Nephron (organoid): ENCODE measurements around the gene DSCAM.
"Not testable (repeated sequence)": the region's sequence is repeated elsewhere in the genome, so short reads cannot be mapped to it uniquely, and the experiment has no call there.

Source experiments
- H3K27ac Mint-ChIP-seq, 3 experiments: 2 replicates each; pipeline ENCODE4 v1.8.0; 2020; ENCODE audit warnings: mixed read lengths in 3 of 3, mild to moderate bottlenecking in 2 of 3, moderate library complexity in 1 of 3
- H3K27me3 Mint-ChIP-seq: 2 replicates; pipeline ENCODE4 v1.8.0; 2021; ENCODE audit warnings: low read depth, mild to moderate bottlenecking, moderate library complexity, mixed read lengths
- H3K36me3 Mint-ChIP-seq: 2 replicates; pipeline ENCODE4 v1.8.0; 2020; ENCODE audit warnings: low read depth, mixed read lengths
- H3K4me1 Mint-ChIP-seq: 2 replicates; pipeline ENCODE4 v1.8.0; 2020; ENCODE audit warnings: mixed read lengths
- H3K4me3 Mint-ChIP-seq, 3 experiments: 2 replicates each; pipeline ENCODE4 v1.8.0; 2020; ENCODE audit warnings: mild to moderate bottlenecking in 3 of 3, mixed read lengths in 3 of 3, moderate library complexity in 2 of 3
- H3K9me3 Mint-ChIP-seq: 2 replicates; pipeline ENCODE4 v1.8.0; 2020; ENCODE audit warnings: mixed read lengths
- TF ChIP-seq, protein P1 (sequence below), 3 experiments: fragments of 200-600 bp; sonication (generic); IDR thresholded peaks; one replicate each; pipeline ENCODE4 v1.5.0; 2021; ENCODE audit warnings: antibody characterized with exemption in 3 of 3; ENCODE audit not compliant: unreplicated experiment in 3 of 3

Gene DSCAM, protein sequence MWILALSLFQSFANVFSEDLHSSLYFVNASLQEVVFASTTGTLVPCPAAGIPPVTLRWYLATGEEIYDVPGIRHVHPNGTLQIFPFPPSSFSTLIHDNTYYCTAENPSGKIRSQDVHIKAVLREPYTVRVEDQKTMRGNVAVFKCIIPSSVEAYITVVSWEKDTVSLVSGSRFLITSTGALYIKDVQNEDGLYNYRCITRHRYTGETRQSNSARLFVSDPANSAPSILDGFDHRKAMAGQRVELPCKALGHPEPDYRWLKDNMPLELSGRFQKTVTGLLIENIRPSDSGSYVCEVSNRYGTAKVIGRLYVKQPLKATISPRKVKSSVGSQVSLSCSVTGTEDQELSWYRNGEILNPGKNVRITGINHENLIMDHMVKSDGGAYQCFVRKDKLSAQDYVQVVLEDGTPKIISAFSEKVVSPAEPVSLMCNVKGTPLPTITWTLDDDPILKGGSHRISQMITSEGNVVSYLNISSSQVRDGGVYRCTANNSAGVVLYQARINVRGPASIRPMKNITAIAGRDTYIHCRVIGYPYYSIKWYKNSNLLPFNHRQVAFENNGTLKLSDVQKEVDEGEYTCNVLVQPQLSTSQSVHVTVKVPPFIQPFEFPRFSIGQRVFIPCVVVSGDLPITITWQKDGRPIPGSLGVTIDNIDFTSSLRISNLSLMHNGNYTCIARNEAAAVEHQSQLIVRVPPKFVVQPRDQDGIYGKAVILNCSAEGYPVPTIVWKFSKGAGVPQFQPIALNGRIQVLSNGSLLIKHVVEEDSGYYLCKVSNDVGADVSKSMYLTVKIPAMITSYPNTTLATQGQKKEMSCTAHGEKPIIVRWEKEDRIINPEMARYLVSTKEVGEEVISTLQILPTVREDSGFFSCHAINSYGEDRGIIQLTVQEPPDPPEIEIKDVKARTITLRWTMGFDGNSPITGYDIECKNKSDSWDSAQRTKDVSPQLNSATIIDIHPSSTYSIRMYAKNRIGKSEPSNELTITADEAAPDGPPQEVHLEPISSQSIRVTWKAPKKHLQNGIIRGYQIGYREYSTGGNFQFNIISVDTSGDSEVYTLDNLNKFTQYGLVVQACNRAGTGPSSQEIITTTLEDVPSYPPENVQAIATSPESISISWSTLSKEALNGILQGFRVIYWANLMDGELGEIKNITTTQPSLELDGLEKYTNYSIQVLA (N-terminal part only)

DNA sequence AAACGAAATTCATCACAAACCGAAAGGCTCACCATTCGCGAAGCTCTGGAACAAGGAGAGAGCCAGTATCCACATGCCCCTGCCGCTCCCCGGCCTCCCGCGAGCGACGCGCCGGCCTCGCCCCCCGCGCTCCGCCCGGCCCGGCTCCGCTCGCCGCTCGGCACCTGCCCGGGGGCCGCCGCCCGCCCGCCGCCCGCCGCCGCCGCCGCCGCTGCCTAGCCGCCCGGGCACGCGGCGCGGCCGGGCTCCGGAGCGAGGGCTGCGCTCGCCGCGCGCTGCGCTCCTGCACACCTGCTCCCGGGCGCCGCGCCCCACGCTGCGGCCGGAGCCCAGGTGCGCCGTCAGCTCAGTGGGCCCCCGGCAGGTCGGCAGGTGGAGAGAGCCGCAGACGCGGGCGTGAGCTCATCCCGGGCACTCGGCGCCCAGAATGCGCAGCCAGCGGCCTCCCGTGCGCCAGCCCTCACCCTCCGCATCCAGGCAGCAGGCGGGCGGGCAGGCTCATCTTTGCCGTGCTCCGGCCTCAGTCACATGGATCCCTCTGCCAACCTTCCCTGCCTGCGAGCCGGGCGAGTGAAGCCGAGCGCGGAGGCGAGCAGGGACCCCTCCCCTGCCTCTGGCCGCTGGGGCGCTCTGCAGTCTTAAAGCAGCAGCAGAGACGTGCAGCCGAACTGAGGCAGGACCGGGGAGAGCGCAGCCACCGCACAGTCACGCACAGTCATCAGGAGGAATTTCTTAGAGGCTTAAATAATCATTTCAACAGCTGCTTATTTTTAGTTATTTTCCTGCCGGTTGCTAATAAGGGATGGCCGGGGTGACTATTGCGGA is at the start of gene DSCAM:
Gene DSCAM, minus strand, starts transcription at position 572 of the 825 bp plus-strand sequence. Its CDS starts 497 bp downstream, at position 75.
- Mint-ChIP-seq H3K27ac (no peak within 1 kb of the TSS), H3K4me1 (peaks cover 12% of the 10 kb centered on the region), H3K4me3 (peak within 1 kb of the TSS; percentile 68 to 84 (median 79)), H3K36me3 (no peaks in the 10 kb centered on the region), H3K9me3 (no peaks in the 10 kb centered on the region), H3K27me3 (peaks cover 68% of the 10 kb centered on the region)
- TF ChIP-seq, protein P1, sequence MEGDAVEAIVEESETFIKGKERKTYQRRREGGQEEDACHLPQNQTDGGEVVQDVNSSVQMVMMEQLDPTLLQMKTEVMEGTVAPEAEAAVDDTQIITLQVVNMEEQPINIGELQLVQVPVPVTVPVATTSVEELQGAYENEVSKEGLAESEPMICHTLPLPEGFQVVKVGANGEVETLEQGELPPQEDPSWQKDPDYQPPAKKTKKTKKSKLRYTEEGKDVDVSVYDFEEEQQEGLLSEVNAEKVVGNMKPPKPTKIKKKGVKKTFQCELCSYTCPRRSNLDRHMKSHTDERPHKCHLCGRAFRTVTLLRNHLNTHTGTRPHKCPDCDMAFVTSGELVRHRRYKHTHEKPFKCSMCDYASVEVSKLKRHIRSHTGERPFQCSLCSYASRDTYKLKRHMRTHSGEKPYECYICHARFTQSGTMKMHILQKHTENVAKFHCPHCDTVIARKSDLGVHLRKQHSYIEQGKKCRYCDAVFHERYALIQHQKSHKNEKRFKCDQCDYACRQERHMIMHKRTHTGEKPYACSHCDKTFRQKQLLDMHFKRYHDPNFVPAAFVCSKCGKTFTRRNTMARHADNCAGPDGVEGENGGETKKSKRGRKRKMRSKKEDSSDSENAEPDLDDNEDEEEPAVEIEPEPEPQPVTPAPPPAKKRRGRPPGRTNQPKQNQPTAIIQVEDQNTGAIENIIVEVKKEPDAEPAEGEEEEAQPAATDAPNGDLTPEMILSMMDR (IDR thresholded peaks at IDR 0.05; ENCODE audit: unreplicated experiment in 3 of 3): no peak

DNA sequence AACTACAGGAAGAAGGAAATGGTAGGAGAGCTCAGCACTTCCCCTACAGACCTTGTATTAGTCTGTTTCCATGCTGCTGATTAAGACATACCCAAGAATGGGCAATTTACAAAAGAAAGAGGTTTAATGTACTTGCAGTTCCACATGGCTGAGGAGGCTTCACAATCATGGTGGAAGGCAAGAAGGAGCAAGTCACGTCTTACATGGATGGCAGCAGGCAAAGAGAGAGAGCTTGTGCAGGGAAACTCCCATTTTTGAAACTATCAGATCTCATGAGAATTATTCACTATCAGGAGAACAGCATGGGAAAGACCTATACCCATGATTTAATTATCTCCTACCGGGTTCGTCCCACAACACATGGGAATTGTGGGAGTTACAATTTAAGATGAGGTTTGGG is 48.7 kb upstream of the DSCAM start:
- not testable (repeated sequence) for H3K27ac Mint-ChIP-seq, H3K4me1 Mint-ChIP-seq
- peaks cover 17% of the 10 kb centered on the region for H3K9me3 Mint-ChIP-seq

DNA sequence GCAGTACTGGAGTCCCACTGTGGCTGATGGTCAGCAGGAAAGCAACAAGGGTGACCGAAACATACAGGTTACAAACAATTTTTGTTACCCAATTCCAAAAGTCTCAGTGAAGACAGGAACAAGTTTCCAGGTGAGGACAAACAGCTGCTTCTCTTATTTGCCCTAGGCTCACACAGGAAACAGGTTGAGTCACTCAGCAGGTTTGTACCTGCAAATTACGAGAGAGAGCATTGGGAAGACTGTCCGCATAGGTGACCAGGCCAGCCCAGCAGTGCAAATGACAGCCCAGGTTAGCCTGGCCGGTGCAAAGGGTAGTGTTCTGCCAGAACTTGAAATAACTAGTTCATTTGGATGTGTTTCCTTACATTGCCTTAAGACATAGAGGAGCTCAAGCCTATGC is 40.0 kb upstream of the DSCAM start:
- H3K9me3 Mint-ChIP-seq: no peaks in the 10 kb centered on the region
- no peaks in the 10 kb centered on the region for H3K4me1 Mint-ChIP-seq
- TF ChIP-seq, protein P1 (IDR thresholded peaks at IDR 0.05; ENCODE audit: unreplicated experiment in 3 of 3): no peak
- no peak overlapping the region for H3K4me3 Mint-ChIP-seq
- H3K27ac Mint-ChIP-seq: no peak overlapping the region
- no peaks in the 10 kb centered on the region for H3K27me3 Mint-ChIP-seq
- H3K36me3 Mint-ChIP-seq: no peaks in the 10 kb centered on the region

More for the DNA sequence above, 48.7 kb upstream of the DSCAM start:
- H3K36me3 Mint-ChIP-seq, H3K27me3 Mint-ChIP-seq, H3K4me3 Mint-ChIP-seq: not testable (repeated sequence)

DNA sequence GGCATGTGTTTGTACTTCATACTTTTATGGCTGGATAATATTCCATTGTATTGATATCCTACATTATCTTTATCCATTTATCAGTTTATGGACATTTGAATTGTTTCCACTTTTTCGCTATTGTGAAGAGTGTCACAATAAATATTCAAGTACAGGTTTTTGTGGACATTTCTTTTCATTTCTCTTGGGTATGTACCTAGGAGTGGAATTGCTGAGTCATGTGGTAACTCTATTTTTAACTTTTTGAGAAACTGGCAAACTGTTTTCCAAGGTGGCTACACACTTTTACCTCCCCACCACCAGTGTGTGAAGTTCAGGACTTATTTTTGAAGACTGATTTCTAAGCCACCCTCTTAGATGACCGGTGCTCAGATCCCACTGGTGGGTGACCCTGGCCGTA is 39.0 kb upstream of the DSCAM start:
- Mint-ChIP-seq H3K36me3 (no peaks in the 10 kb centered on the region), H3K9me3 (no peaks in the 10 kb centered on the region), H3K27ac (no peak overlapping the region), H3K27me3 (no peaks in the 10 kb centered on the region), H3K4me1 (no peaks in the 10 kb centered on the region), H3K4me3 (no peak overlapping the region)
- TF ChIP-seq, protein P1 (IDR thresholded peaks at IDR 0.05; ENCODE audit: unreplicated experiment in 3 of 3): no peak

DNA sequence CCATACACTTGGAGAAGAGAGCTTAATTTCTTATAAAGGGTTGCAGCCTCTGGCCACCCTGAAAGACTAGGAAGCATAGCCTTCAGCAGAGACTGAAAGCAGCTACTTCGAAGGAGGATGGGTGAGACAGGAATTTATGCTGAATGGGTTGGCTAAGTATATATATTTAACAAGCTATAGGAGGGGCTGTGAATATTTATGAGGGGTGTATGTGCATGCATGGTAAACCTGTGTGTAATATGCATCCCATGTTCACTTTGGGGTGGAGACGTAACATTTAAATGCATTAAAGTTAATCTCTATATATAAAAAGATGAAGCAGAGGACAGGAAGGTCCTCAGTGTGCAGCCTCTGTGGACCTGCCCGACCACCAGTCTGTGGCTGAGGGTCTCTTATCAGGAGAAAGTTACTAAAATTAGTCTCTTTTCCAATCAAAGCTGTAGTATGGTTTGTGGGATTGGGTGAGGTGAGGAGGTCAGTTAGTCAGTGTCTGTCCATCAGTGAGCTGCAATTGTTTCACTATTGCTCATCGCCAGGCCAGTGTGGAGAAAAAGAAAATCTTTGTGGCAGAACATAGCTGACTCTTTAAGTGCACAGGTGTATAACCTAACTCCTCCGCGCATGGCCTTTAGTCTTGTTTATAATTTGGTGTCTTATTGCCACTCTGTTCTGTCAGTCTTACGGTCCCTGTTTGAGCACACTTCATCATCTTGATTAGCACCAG is 35.4 kb upstream of the DSCAM start:
- Mint-ChIP-seq H3K27ac (no peak overlapping the region), H3K4me1 (no peaks in the 10 kb centered on the region), H3K36me3 (no peaks in the 10 kb centered on the region), H3K27me3 (no peaks in the 10 kb centered on the region), H3K4me3 (no peak overlapping the region), H3K9me3 (no peaks in the 10 kb centered on the region)
- TF ChIP-seq, protein P1 (IDR thresholded peaks at IDR 0.05; ENCODE audit: unreplicated experiment in 3 of 3): no peak
